MM.1S (cell line): ENCODE data around the gene PDE10A.

Experiments
- CTCF ChIP-seq: fragments of 300-600 bp; sonication (generic); IDR thresholded peaks from 2 replicates; pipeline ENCODE4 v1.5.1; 2016; ENCODE audit warnings: antibody characterized with exemption, low read length, mixed read lengths
- EZH2 ChIP-seq: fragments of 300-600 bp; sonication (generic); optimal IDR thresholded peaks from 2 replicates; pipeline ENCODE3; 2017; ENCODE audit warnings: low read depth, mild to moderate bottlenecking, antibody characterized with exemption, low read length, mixed read lengths

- TF ChIP-seq EZH2 (no peak), CTCF (no peak)
These were observed 110.7 kb downstream of the PDE10A start for GRCh38 chr6:165552248-165552736.
